ENCODE results near the gene CHST3. TPM values are rescaled to one million over a fixed set of nuclear protein-coding genes. Genes with fewer than 3 reads are reported as not detected.

Gene CHST3
- polyA plus RNA-seq, 3 donors: 2.6 to 21.8 (median 6.3) TPM

DNA sequence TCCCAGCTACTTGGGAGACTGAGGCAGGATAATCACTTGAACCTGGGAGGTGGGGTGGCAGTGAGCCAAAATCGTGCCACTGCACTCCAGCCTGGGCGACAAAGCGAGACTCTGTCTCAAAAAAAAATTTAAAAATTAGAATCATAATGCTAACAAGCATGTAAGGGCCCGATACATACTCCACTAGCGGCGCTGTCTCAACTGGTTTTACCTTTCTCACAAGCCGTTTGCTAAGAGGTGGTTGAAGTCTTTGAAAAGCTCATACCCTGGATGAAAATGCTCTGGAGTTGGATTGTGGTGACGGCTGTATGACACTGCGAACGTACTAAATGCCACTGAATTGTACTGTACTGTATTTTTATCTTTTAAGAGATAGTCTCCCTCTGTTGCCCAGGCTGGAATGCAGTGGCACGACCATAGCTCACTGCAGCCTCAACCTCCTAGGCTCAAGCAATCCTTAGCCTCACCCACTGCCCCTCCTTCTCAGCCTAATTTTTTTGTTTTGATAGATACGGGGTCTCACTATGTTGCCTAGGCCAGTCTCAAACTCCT lies 94.2 kb downstream of the CHST3 start:
- WGBS, 3 donors: 91 to 95% (median 93%) methylated on average over 12 of the region's 12 CpGs
- no peak overlapping the region for H3K27ac ChIP-seq (ENCODE audit: low read depth, low read length)

- WGBS, 3 donors: 61 to 74% (median 61%) methylated on average over 21 of the region's 21 CpGs
- no peak overlapping the region for H3K27ac ChIP-seq (ENCODE audit: low read depth, low read length)
Observed at GRCh38 chr10:72058989-72059842, 95.0 kb downstream of the CHST3 start.

- no peak overlapping the region for H3K27ac ChIP-seq (ENCODE audit: low read depth, low read length)
- WGBS, 3 donors: 86 to 89% (median 88%) methylated on average over 19 of the region's 19 CpGs
Observed at GRCh38 chr10:72059843-72060822, 95.9 kb downstream of the CHST3 start.

- 85 to 89% (median 86%) methylated on average over 5 of the region's 5 CpGs for WGBS, 3 donors
- H3K27ac ChIP-seq (ENCODE audit: low read depth, low read length): no peak overlapping the region
Observed at GRCh38 chr10:72061491-72061890, 97.3 kb downstream of the CHST3 start.

DNA sequence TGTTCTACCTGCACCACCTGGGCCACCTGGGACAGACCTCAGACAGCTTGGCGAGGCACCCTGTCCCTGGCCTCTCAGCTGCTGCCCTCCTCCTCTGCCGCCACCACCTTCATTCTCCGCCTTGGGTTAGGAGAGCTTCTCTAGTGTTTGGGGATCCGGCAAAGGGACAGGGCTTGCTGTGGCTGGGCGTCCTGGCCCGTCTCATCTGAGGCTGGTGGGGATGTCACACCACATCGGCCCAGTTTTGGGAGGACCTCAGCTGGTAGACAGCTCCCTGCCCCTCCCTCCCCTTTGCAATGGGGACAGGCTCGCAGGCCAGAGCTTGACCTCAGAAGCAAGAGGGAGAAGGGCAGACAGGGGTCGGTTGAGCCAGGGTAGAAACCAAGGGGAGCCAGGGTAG lies 97.7 kb downstream of the CHST3 start:
- WGBS, 3 donors: 88 to 94% (median 93%) methylated on average over 8 to 9 of the region's 9 CpGs
- no peak overlapping the region for H3K27ac ChIP-seq (ENCODE audit: low read depth, low read length)

- 85 to 94% (median 93%) methylated on average over 10 of the region's 10 CpGs for WGBS, 3 donors
- H3K27ac ChIP-seq (ENCODE audit: low read depth, low read length): no peak overlapping the region
Observed at GRCh38 chr10:72062382-72062781, 98.2 kb downstream of the CHST3 start.

Other genes starting within 250 kb of the CHST3 start
- under 1 TPM; 0.03 to 0.22 (median 0.19) TPM for gene C10orf105, start 244.6 kb upstream of the CHST3 start, polyA plus RNA-seq
- 10 to 100 TPM; 18.7 to 87.3 (median 40.3) TPM for gene VSIR, start 190.9 kb upstream of the CHST3 start, polyA plus RNA-seq
- gene PSAP, start 113.1 kb upstream of the CHST3 start, polyA plus RNA-seq: 100 to 1,000 TPM; 323 to 822 (median 464) TPM
- gene SPOCK2, start 124.2 kb downstream of the CHST3 start, polyA plus RNA-seq: 1 to 10 TPM; 3.6 to 7.8 (median 5.2) TPM

All from adipose tissue (tissue), 3 donors.